Bronchial smooth muscle cell (primary cell): Measurements from ENCODE around the gene APEX1. TPM values are rescaled to one million over a fixed set of nuclear protein-coding genes. Genes with fewer than 3 reads are reported as not detected.

Experiments used
- total RNA-seq: library from RNA; depleted of rRNA; stranded (reverse); fragments of >200 nt; gene quantifications from 2 replicates; pipeline ENCODE4 v1.2.1, GENCODE V29; 2014

Gene APEX1
- 46.5 and 68.7 TPM in 2 replicates for total RNA-seq

GRCh38 chr14:20454516-20455354 is at the start of gene APEX1, which contains the start of gene OSGEP:
TSS of gene APEX1 (plus strand) at chr14:20455226. CDS start at chr14:20455646, 420 bp downstream.
TSS of gene OSGEP (minus strand) at chr14:20454812. CDS start at chr14:20454683, 129 bp downstream.

DNA sequence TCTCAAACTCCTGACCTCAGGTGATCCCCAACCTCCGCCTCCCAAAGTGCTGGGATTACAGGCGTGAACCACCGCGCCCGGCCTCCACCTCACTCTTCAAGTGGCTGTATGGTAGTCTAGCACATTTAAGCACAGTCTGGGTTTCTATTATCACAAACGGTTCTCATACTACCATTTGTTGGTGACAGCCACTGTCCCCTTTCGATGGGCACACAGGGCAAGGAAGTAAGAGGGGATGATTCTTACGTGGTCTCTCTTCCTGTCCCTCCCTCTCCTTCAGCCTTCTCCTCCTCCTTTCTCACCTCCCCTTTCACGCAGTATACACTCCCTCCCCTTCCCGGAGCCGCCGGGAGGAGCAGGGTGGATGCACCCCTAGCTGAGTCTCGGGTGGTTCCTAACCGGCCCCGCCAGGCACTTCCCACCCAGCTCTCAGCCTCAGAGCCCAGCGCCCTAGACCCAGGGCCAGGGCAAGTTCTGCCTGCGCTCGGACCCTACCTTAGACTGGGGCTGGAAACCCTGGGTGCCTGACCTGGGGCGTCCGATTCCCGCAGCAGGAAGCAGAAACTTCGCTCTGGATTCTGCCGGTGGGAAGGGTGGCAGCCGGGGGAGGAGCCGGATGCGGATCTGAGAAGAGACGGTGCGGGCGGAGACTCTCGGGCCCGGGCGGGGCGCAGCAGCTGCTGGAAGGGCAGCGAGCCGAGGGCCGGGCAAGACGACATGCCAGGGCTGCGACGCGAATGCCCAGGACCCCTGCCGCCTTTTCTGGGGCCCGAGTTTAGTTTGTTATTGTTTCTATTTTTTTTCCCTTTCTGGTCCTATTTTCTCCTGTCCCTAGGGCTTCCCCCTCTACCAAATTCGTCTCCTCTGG is 41.9 kb upstream of the APEX1 start, which contains the start of gene TEP1:
TSS of gene TEP1 (minus strand) at position 626 of the 868 bp plus-strand sequence. CDS start 5,062 bp downstream, outside the sequence.

GRCh38 chr14:20435582-20436362 is 19.3 kb upstream of the APEX1 start, which contains the start of gene KLHL33:
TSS of gene KLHL33 (minus strand) at chr14:20436166. CDS start at chr14:20435811, 355 bp downstream.

DNA sequence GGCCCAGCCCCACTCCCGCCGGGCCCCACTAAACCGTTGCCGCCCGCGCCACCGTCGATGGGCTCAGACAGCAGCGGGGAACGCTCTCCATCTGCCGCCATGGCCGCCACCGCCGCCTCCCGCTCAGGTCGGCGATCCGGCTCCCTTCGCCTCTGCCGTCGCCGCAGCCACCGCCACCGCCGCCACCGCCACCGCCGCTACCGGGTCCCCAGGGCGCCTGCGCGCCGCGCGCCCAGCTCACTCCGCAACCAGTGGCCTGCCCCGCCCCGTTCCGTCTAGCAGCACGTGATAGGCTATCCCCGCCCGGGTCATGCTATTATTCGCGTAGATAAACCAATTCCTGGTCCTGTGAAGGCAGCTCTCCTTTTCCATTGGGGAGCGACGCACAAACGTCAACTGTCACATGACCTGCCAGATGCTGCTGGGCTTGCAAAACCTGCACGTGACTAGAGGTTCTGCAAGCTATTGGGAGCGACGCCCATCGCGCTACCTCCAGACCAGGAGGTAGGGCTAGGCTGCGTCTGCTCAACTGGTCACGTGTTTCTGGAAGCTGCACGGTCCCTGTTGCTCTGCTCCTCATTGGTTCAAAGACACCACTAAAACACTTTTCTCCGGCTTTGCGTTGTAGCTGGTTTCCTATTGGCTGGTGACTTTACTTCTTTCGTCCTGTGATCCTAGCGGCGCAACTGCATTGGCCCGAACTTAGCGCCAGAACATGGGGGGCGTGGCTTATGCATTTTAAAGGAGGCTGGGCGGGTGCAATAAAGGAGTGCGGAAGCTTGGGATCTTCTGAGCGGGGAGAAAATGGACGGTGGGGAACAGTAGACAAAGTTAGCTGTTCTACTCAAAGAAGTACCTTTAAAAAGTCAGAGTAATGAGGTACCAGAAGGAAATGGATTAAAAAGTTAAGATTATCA is 6.5 kb downstream of the APEX1 start, which contains the start of gene PIP4P1:
TSS of gene PIP4P1 (minus strand) at position 210 of the 917 bp plus-strand sequence. CDS start at position 101, 109 bp downstream.

GRCh38 chr14:20469242-20469889 is 14.3 kb downstream of the APEX1 start, which contains the start of gene PNP:
TSS of gene PNP (plus strand) at chr14:20469406. CDS start at chr14:20469525, 119 bp downstream.

Other genes starting within 250 kb of the APEX1 start
- gene OR11H6, start 231.5 kb upstream of the APEX1 start, total RNA-seq, result not detected in 2 replicates
- not detected in 2 replicates for gene OR11H7, start 226.2 kb upstream of the APEX1 start, total RNA-seq
- gene OR11H4, start 215.9 kb upstream of the APEX1 start, total RNA-seq, result not detected in 2 replicates
- 27.1 and 44.9 TPM in 2 replicates for gene TTC5, start 149.3 kb upstream of the APEX1 start, total RNA-seq
- gene CCNB1IP1, start 121.9 kb upstream of the APEX1 start, total RNA-seq, result 35.9 and 45.7 TPM in 2 replicates
- 3.3 and 5.7 TPM in 2 replicates for gene PARP2, start 111.6 kb upstream of the APEX1 start, total RNA-seq
- 12.0 and 12.5 TPM in 2 replicates for gene TEP1, start 41.7 kb upstream of the APEX1 start, total RNA-seq
- 0.32 and 0.60 TPM in 2 replicates for gene KLHL33, start 19.1 kb upstream of the APEX1 start, total RNA-seq
- 24.9 and 26.3 TPM in 2 replicates for gene OSGEP, start 414 bp upstream of the APEX1 start, total RNA-seq
- gene PIP4P1, start 6.2 kb downstream of the APEX1 start, total RNA-seq, result 20.9 and 22.1 TPM in 2 replicates
- gene PNP, start 14.2 kb downstream of the APEX1 start, total RNA-seq, result 6.6 and 9.6 TPM in 2 replicates
- gene RNASE10, start 50.3 kb downstream of the APEX1 start, total RNA-seq, result 0.17 TPM in 1 of 2 replicates, not detected in the other
- gene RNASE9, start 105.8 kb downstream of the APEX1 start, total RNA-seq, result not detected in 2 replicates
- gene RNASE11, start 132.8 kb downstream of the APEX1 start, total RNA-seq, result not detected in 2 replicates
- not detected in 2 replicates for gene RNASE12, start 136.2 kb downstream of the APEX1 start, total RNA-seq
- not detected in 2 replicates for gene OR6S1, start 186.5 kb downstream of the APEX1 start, total RNA-seq
- gene RNASE4, start 229.3 kb downstream of the APEX1 start, total RNA-seq, result 10.2 and 31.9 TPM in 2 replicates
- 3.9 and 5.2 TPM in 2 replicates for gene ANG, start 233.5 kb downstream of the APEX1 start, total RNA-seq